K562 (cell line): Measurements from ENCODE around the gene WDR70. TPM values are rescaled to one million over a fixed set of nuclear protein-coding genes. Genes with fewer than 3 reads are reported as not detected.

Source experiments
- ATAC-seq: fragments of 200-7000 bp; cut with Tn5 transposase; 3 replicates; pipeline ENCODE4 v1.9.1; 2020; ENCODE audit warnings: moderate library complexity
- BruUV-seq: library from RNA; stranded (reverse); fragments of 400-500 nt; replicated peaks from 2 replicates; lab custom pipeline; 2021; lab: Mats Ljungman, UMichigan
- CTCF ChIA-PET: fragments of 300-600 bp; formaldehyde crosslinking; extraction: SDS; loops from one replicate; lab custom pipeline; 2021; ENCODE audit warnings: low intra/inter-chr PET ratio; lab: Yijun Ruan, JAX
- POLR2A ChIA-PET: fragments of 300-600, 350-650 bp; sonication (Branson Sonifier 250); formaldehyde crosslinking; extraction: SDS; loops from one replicate; lab custom pipeline; 2021; ENCODE audit warnings: antibody characterized with exemption, inconsistent platforms; lab: Yijun Ruan, JAX
- DNase-seq, 4 experiments: peaks; one replicate each; pipeline versions ENCODE4 v3.0.0 to v3.0.0-alpha.2; 2011 to 2018; ENCODE audit warnings: low spot score in 3 of 4, mixed read lengths in 3 of 4; ENCODE audit errors: extremely low read depth in 1 of 4
- FAIRE-seq: peaks from 2 replicates; lab custom pipeline; 2011; peaks lifted over from hg19 to GRCh38; lab: Jason Lieb, UNC
- H2AFZ ChIP-seq: 2 replicates; pipeline ENCODE4 v1.6.0; 2011; ENCODE audit warnings: low read depth, low read length, control low read depth, inconsistent platforms
- H3K27ac ChIP-seq: fragments of 200-600 bp; 3 replicates; pipeline ENCODE4 v1.8.0; 2011; ENCODE audit warnings: low read depth, mild to moderate bottlenecking, control low read depth, inconsistent platforms, low read length, moderate library complexity, mixed read lengths; ENCODE audit errors: extremely low read depth
- H3K27me3 ChIP-seq, 2 experiments: fragments of 300-600 bp in 1 of 2; 2 replicates in 1 of 2; 3 replicates in 1 of 2; pipeline versions ENCODE4 v1.6.0 to v1.8.0; 2011; ENCODE audit warnings: inconsistent platforms in 2 of 2, low read length in 2 of 2, mild to moderate bottlenecking in 1 of 2, mixed read lengths in 1 of 2, moderate library complexity in 1 of 2; ENCODE audit not compliant: control insufficient read depth in 2 of 2, insufficient read depth in 2 of 2
- H3K36me3 ChIP-seq: fragments of 300-600 bp; 3 replicates; pipeline ENCODE4 v1.8.0; 2011; ENCODE audit warnings: mild to moderate bottlenecking, low read length, inconsistent platforms; ENCODE audit not compliant: control insufficient read depth, insufficient read depth
- H3K4me1 ChIP-seq, 2 experiments: fragments of 200-600 bp in 1 of 2; replicated peaks in 1 of 2; 2 replicates in 1 of 2; 3 replicates in 1 of 2; pipeline versions ENCODE4 v1.5.1 to v1.8.0; 2011; ENCODE audit warnings: inconsistent platforms in 2 of 2, low read length in 2 of 2, mild to moderate bottlenecking in 1 of 2, mixed read lengths in 1 of 2, moderate library complexity in 1 of 2; ENCODE audit not compliant: control insufficient read depth in 2 of 2, insufficient read depth in 2 of 2
- H3K4me2 ChIP-seq: 2 replicates; pipeline ENCODE4 v1.6.1; 2011; ENCODE audit warnings: low read length, control low read depth, inconsistent platforms, mixed read lengths; ENCODE audit not compliant: insufficient read depth
- H3K4me3 ChIP-seq: fragments of 200-600 bp; sonication (generic), shearing (Covaris generic); 2 replicates; pipeline ENCODE4 v1.5.1; 2016; ENCODE audit warnings: control low read depth, inconsistent platforms
- H3K79me2 ChIP-seq: fragments of 200-600 bp; 3 replicates; pipeline ENCODE4 v1.8.0; 2011; ENCODE audit warnings: low read length, inconsistent platforms; ENCODE audit not compliant: control insufficient read depth, insufficient read depth
- H3K9ac ChIP-seq, 2 experiments: 2 replicates each; pipeline versions ENCODE4 v1.6.0 to v1.6.1; 2011; ENCODE audit warnings: low read depth in 2 of 2, low read length in 2 of 2, control low read depth in 1 of 2, inconsistent platforms in 1 of 2, mild to moderate bottlenecking in 1 of 2, mixed read lengths in 1 of 2; ENCODE audit not compliant: insufficient read depth in 1 of 2
- H3K9me1 ChIP-seq: one replicate; pipeline ENCODE4 v1.6.0; 2011; ENCODE audit warnings: inconsistent platforms, mild to moderate bottlenecking, low read length, moderate library complexity; ENCODE audit not compliant: control insufficient read depth, insufficient read depth
- H3K9me3 ChIP-seq: replicated peaks from 2 replicates; pipeline ENCODE4 v1.5.1; 2011; ENCODE audit warnings: low read depth, low read length, inconsistent platforms; ENCODE audit not compliant: control insufficient read depth, insufficient read depth
- H4K20me1 ChIP-seq: replicated peaks from 2 replicates; pipeline ENCODE4 v1.6.1; 2011; ENCODE audit warnings: low read length, inconsistent platforms, mixed read lengths; ENCODE audit not compliant: control insufficient read depth, insufficient read depth
- DDX20 ChIP-seq: fragments of 450-650 bp; IDR thresholded peaks from 2 replicates; pipeline ENCODE4 v1.6.1; 2016; ENCODE audit warnings: missing genetic modification characterization, low read depth, mild to moderate bottlenecking, missing compliant biosample characterization, moderate library complexity
- DPF2 ChIP-seq: fragments of 450-650 bp; IDR thresholded peaks from 2 replicates; pipeline ENCODE4 v1.6.1; 2016
- ELF4 ChIP-seq: fragments of 450-650 bp; formaldehyde crosslinking; IDR thresholded peaks from 2 replicates; pipeline ENCODE4 v1.4.0; 2022; ENCODE audit warnings: missing genetic modification characterization
- FOXM1 ChIP-seq, 2 experiments: fragments of 450-650 bp in 1 of 2; sonication (generic) in 1 of 2; formaldehyde crosslinking in 1 of 2; IDR thresholded peaks; 2 replicates each; pipeline versions ENCODE4 v1.6.1 to v1.9.0; 2017 to 2022; ENCODE audit warnings: low read depth in 2 of 2, mild to moderate bottlenecking in 2 of 2, missing genetic modification reagents in 1 of 2, moderate library complexity in 1 of 2
- KDM1A ChIP-seq, 2 experiments: fragments of 450-650 bp; IDR thresholded peaks; 2 replicates each; pipeline ENCODE4 v1.6.1; 2016; ENCODE audit warnings: mild to moderate bottlenecking in 2 of 2
- MYBL2 ChIP-seq, 2 experiments: fragments of 450-650 bp in 1 of 2; sonication (generic) in 1 of 2; formaldehyde crosslinking in 1 of 2; IDR thresholded peaks; 2 replicates each; pipeline versions ENCODE4 v1.6.1 to v1.8.1; 2017 to 2022; ENCODE audit warnings: borderline replicate concordance in 1 of 2, inconsistent platforms in 1 of 2, low read depth in 1 of 2, mild to moderate bottlenecking in 1 of 2, missing genetic modification reagents in 1 of 2, moderate library complexity in 1 of 2
- NFXL1 ChIP-seq: fragments of 450-650 bp; formaldehyde crosslinking; IDR thresholded peaks from 2 replicates; pipeline ENCODE4 v1.4.0; 2021; ENCODE audit warnings: mild to moderate bottlenecking
- POLR3G ChIP-seq: IDR thresholded peaks from 2 replicates; pipeline ENCODE4 v1.6.1; 2011; ENCODE audit not compliant: insufficient read length, insufficient replicate concordance; ENCODE audit errors: extremely low read depth
- PYGO2 ChIP-seq: fragments of 450-650 bp; IDR thresholded peaks from 2 replicates; pipeline ENCODE4 v1.6.1; 2016; ENCODE audit warnings: mild to moderate bottlenecking, missing genetic modification characterization, moderate library complexity, missing compliant biosample characterization
- SMAD2 ChIP-seq: fragments of 150-350 bp; IDR thresholded peaks from 2 replicates; pipeline ENCODE4 v1.6.1; 2014; ENCODE audit warnings: low read depth, mild to moderate bottlenecking, low read length
- TBP ChIP-seq: optimal IDR thresholded peaks from 2 replicates; pipeline ENCODE3; 2011; ENCODE audit warnings: low read depth, low read length, improper control_type of control experiment
- YBX1 ChIP-seq: fragments of 450-650 bp; IDR thresholded peaks from 2 replicates; pipeline ENCODE4 v1.7.1; 2016; ENCODE audit warnings: mild to moderate bottlenecking
- ZNF780A ChIP-seq: fragments of 250-450 bp; sonication (Bioruptor Pico); IDR thresholded peaks from 2 replicates; pipeline ENCODE4 v1.5.0; 2021; ENCODE audit warnings: mild to moderate bottlenecking
- ZNF830 ChIP-seq: fragments of 250-450 bp; sonication (Bioruptor Pico); IDR thresholded peaks from 2 replicates; pipeline ENCODE4 v1.5.0; 2021; ENCODE audit warnings: mild to moderate bottlenecking
- WGBS: fragments of 100-300 bp; shearing (Covaris generic); methylation state at CpG from one replicate; pipeline ENCODE4 v1.1.6; 2016; ENCODE audit warnings: low coverage, mixed read lengths; ENCODE audit not compliant: insufficient coverage; ENCODE audit errors: missing lambda C conversion rate; 5-methylcytosine and 5-hydroxymethylcytosine counted together
- in situ Hi-C: fragments of 300-500 bp; cut with MboI; formaldehyde crosslinking; loops from 4 replicates; pipeline ENCODE4 v1.15.0; 2018; ENCODE audit warnings: inconsistent platforms, mixed read lengths
- intact Hi-C: fragments of 100-400 bp; cut with micrococcal nuclease; formaldehyde crosslinking; loops from 2 replicates; pipeline ENCODE4 v1.14.2; 2022
- polyA plus RNA-seq, 8 experiments: library from polyadenylated mRNA; depleted of rRNA in 4 of 8; stranded (reverse) in 5 of 8; unstranded in 3 of 8; fragments of >200 nt; fragmentation: Nextera tagmentation in 2 of 8; fragmentation: Illumina TruSeq in 1 of 8; extraction: Ambion mirVana in 2 of 8; extraction: Trizol in 1 of 8; gene quantifications; 2 replicates each; pipeline versions ENCODE4 v1.2.1 to v1.2.3, GENCODE V29; 2011 to 2014; ENCODE audit warnings: inconsistent platforms in 1 of 8, missing spikeins in 1 of 8
- total RNA-seq, 7 experiments: library from RNA; depleted of rRNA in 6 of 7; stranded (reverse); fragments of >200 nt in 6 of 7; fragmentation: Illumina TruSeq in 2 of 7; extraction: Trizol in 2 of 7; gene quantifications; 2 replicates each; pipeline versions ENCODE4 v1.2.1 to v1.2.3, GENCODE V29; 2011 to 2021; ENCODE audit warnings: low replicate concordance in 1 of 7

WDR70 gene
- total and polyA plus RNA-seq, 9 of the 15 experiments (the other 6 are each of a cell fraction or from before 2014, with no cell fraction given): 16.8 to 46.6 (median 38.8) TPM

GRCh38 chr5:37661951-37662350 is 282.8 kb downstream of the WDR70 start:
- no peak for FAIRE-seq
- 29% methylated on average over 2 of the region's 2 CpGs for WGBS

GRCh38 chr5:37662362-37662761 is 283.2 kb downstream of the WDR70 start:
- H3K4me3 ChIP-seq: no peak overlapping the region
- intact Hi-C loops (no loop called here), in situ Hi-C loops (no loop called here)
- POLR2A ChIA-PET: no interaction called here
- no peak for DNase-seq
- H3K4me2 ChIP-seq: no peak overlapping the region
- ATAC-seq: no peak
- CTCF ChIA-PET: no interaction called here
- no peaks in the 10 kb centered on the region for H3K9me1 ChIP-seq
- no peaks in the 10 kb centered on the region for H3K36me3 ChIP-seq
- TF ChIP-seq ZNF830: no peak
- no peak for TF ChIP-seq KDM1A (IDR thresholded peaks at IDR 0.05)
- TF ChIP-seq NFXL1: no peak
- no peak for TF ChIP-seq FOXM1 (IDR thresholded peaks at IDR 0.05; ENCODE audit: low read depth)
- TF ChIP-seq FOXM1 (CRISPR knock-in tag; IDR thresholded peaks at IDR 0.05; ENCODE audit: low read depth): no peak
- no peak for TF ChIP-seq MYBL2 (IDR thresholded peaks at IDR 0.05; ENCODE audit: low read depth)
- no peak for TF ChIP-seq MYBL2 (CRISPR knock-in tag; IDR thresholded peaks at IDR 0.05; ENCODE audit: borderline replicate concordance)
- no peak for TF ChIP-seq SMAD2
- TF ChIP-seq TBP: no peak
- no peaks in the 10 kb centered on the region for H3K9me3 ChIP-seq
- H3K9ac ChIP-seq: no peak overlapping the region
- FAIRE-seq: no peak
- H3K27ac ChIP-seq: no peak overlapping the region
- no TSS peak for BruUV-seq
- no peaks in the 10 kb centered on the region for H3K79me2 ChIP-seq
- WGBS: 38% methylated on average over 3 of the region's 3 CpGs
- no peaks in the 10 kb centered on the region for H4K20me1 ChIP-seq
- H3K4me1 ChIP-seq: peaks cover 0 to 2% of the 10 kb centered on the region in 2 experiments; a peak in 1 of 5 replicates
- no peaks in the 10 kb centered on the region for H3K27me3 ChIP-seq
- H2AFZ ChIP-seq: no peak overlapping the region

More at GRCh38 chr5:37661951-37662350, 282.8 kb downstream of the WDR70 start:
- no peak overlapping the region for H3K4me2 ChIP-seq
- DNase-seq: no peak
- in situ Hi-C loops: no loop called here
- no peaks in the 10 kb centered on the region for H3K9me3 ChIP-seq
- no peaks in the 10 kb centered on the region for H3K79me2 ChIP-seq
- BruUV-seq: no TSS peak
- no peak overlapping the region for H3K9ac ChIP-seq
- no peaks in the 10 kb centered on the region for H3K9me1 ChIP-seq
- TF ChIP-seq DPF2 (no peak), PYGO2 (no peak), YBX1 (no peak), ZNF780A (CRISPR knock-in tag) (no peak), POLR3G (no peak), DDX20 (tag) (no peak), ELF4 (no peak)
- TF ChIP-seq, all 486 proteins: peak for 0
- H3K27ac ChIP-seq: no peak overlapping the region
- H3K4me3 ChIP-seq: no peak overlapping the region
- intact Hi-C loops: no loop called here
- H4K20me1 ChIP-seq: no peaks in the 10 kb centered on the region
- peaks cover 0 to 2% of the 10 kb centered on the region in 2 experiments; a peak in 1 of 5 replicates for H3K4me1 ChIP-seq
- no peak for ATAC-seq
- ChIA-PET POLR2A (interaction anchor here (0.6 kb wide), 1 partner anchor 409 kb away, joined by 4 read pairs; no protein-coding TSS in a partner anchor), CTCF (no interaction called here)
- no peak overlapping the region for H2AFZ ChIP-seq
- H3K36me3 ChIP-seq: no peaks in the 10 kb centered on the region
- no peaks in the 10 kb centered on the region for H3K27me3 ChIP-seq
